ENCODE results near the gene PSKH1. TPM values are rescaled to one million over a fixed set of nuclear protein-coding genes. Genes with fewer than 3 reads are reported as not detected.

PSKH1 gene
- total RNA-seq, 1 donor from 2014 or later = 21.6 TPM

- Histone ChIP-seq H3K36me3 (ENCODE audit: control insufficient read depth, insufficient read depth, low read length) (no peaks in the 10 kb centered on the region), H3K4me3 (ENCODE audit: low read depth, low read length) (no peak overlapping the region), H3K27me3 (ENCODE audit: control insufficient read depth, insufficient read depth, low read length) (no peaks in the 10 kb centered on the region)
- TF ChIP-seq, protein P1, sequence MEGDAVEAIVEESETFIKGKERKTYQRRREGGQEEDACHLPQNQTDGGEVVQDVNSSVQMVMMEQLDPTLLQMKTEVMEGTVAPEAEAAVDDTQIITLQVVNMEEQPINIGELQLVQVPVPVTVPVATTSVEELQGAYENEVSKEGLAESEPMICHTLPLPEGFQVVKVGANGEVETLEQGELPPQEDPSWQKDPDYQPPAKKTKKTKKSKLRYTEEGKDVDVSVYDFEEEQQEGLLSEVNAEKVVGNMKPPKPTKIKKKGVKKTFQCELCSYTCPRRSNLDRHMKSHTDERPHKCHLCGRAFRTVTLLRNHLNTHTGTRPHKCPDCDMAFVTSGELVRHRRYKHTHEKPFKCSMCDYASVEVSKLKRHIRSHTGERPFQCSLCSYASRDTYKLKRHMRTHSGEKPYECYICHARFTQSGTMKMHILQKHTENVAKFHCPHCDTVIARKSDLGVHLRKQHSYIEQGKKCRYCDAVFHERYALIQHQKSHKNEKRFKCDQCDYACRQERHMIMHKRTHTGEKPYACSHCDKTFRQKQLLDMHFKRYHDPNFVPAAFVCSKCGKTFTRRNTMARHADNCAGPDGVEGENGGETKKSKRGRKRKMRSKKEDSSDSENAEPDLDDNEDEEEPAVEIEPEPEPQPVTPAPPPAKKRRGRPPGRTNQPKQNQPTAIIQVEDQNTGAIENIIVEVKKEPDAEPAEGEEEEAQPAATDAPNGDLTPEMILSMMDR (IDR thresholded peaks at IDR 0.05; ENCODE audit: insufficient read depth, low read length, poor library complexity, severe bottlenecking) = no peak
- DNase-seq (ENCODE audit: low read depth) = no peak
Observed at GRCh38 chr16:67962135-67962534, 69.1 kb downstream of the PSKH1 start.

- H3K27me3 ChIP-seq (ENCODE audit: control insufficient read depth, insufficient read depth, low read length) = no peaks in the 10 kb centered on the region
- no peaks in the 10 kb centered on the region for H3K36me3 ChIP-seq (ENCODE audit: control insufficient read depth, insufficient read depth, low read length)
- no peak overlapping the region for H3K4me3 ChIP-seq (ENCODE audit: low read depth, low read length)
- TF ChIP-seq, protein P1 (IDR thresholded peaks at IDR 0.05; ENCODE audit: insufficient read depth, low read length, poor library complexity, severe bottlenecking) = no peak
- DNase-seq (ENCODE audit: low read depth) = no peak
Observed at GRCh38 chr16:67963292-67963661, 70.2 kb downstream of the PSKH1 start.

DNA sequence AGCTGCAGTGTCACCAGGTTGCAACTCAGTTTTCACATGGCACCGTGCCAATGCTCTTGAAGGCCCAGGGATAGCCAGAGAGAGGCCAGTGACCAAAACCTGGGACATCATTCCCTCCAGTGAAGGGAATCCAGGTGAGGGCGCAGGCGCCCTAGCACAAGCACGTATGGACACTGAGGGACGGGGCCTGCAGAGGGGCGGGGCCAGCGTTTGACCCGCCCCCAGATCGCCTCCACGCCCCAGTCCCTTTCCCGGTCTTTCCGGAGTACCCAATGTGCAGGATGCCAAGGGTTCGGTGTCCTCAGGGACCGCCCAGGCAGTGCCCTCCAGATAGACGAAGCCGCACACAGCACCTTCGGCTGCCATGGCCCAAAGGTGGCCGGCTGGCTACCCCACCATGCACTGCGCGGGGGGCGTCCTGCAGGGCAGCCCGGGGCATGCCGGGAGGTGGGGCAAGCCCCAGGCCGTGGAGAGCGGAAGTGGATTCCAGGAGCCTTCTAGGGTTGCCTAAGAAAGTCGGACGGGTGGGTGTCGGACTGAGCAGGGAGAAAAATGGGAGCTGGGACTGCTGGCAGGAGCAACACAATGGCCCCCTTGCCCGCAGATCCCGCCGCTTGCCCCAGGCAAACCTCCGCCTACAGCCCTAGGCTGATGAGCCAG, 70.7 kb downstream of the PSKH1 start:
- TF ChIP-seq, protein P1 (IDR thresholded peaks at IDR 0.05; ENCODE audit: insufficient read depth, low read length, poor library complexity, severe bottlenecking) = no peak
- H3K27me3 ChIP-seq (ENCODE audit: control insufficient read depth, insufficient read depth, low read length) = no peaks in the 10 kb centered on the region
- DNase-seq (ENCODE audit: low read depth) = no peak
- no peak overlapping the region for H3K4me3 ChIP-seq (ENCODE audit: low read depth, low read length)
- no peaks in the 10 kb centered on the region for H3K36me3 ChIP-seq (ENCODE audit: control insufficient read depth, insufficient read depth, low read length)

- no peaks in the 10 kb centered on the region for H3K27me3 ChIP-seq (ENCODE audit: control insufficient read depth, insufficient read depth, low read length)
- H3K36me3 ChIP-seq (ENCODE audit: control insufficient read depth, insufficient read depth, low read length) = no peaks in the 10 kb centered on the region
- H3K4me3 ChIP-seq (ENCODE audit: low read depth, low read length) = no peak overlapping the region
- TF ChIP-seq, protein P1 (IDR thresholded peaks at IDR 0.05; ENCODE audit: insufficient read depth, low read length, poor library complexity, severe bottlenecking) = no peak
- no peak for DNase-seq (ENCODE audit: low read depth)
Observed at GRCh38 chr16:67964477-67965131, 71.5 kb downstream of the PSKH1 start.

DNA sequence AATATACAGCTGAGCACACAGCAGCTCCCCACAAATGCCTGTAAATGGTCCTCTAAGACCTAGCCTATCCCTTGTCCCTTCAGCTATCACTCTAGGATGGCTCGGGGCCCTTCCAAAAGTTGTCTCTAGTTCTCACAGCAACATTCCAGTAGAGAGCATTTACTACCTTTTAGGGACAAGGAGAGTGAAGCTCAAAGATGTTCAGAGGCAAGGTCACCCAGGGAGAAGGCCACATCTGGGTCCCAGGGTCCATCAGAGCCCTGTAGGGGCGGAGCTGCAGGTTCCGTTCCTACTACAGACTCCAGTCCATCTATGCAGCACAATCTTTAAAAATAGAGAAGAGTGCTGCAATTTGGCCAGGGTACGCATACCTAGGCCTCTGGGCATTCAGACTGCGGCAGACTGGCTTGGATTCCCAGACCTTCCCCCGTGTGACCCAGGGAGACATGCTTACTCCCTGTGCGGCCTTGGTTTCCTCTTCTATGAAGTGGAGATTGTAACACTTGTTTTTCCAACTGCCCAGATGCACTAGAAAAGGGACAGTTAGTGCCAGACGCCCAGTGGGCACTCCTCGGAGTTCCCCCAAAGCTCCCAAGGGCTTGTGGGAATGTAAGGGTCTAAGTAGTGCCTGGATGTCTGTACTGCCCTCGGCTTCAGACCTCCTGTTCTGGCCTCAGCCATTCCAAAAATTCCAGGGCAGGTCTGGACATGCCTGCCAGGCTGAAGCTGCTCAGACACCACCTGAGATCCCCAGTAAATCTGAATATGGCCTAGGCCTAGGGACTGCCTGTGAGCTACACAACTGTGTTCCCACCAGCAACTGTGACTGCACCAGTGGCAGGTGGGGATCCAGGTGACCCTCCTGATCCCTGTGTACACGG, 72.9 kb downstream of the PSKH1 start:
- H3K27me3 ChIP-seq (ENCODE audit: control insufficient read depth, insufficient read depth, low read length) = no peaks in the 10 kb centered on the region
- DNase-seq (ENCODE audit: low read depth) = no peak
- TF ChIP-seq, protein P1 (IDR thresholded peaks at IDR 0.05; ENCODE audit: insufficient read depth, low read length, poor library complexity, severe bottlenecking) = no peak
- H3K36me3 ChIP-seq (ENCODE audit: control insufficient read depth, insufficient read depth, low read length) = no peaks in the 10 kb centered on the region
- no peak overlapping the region for H3K4me3 ChIP-seq (ENCODE audit: low read depth, low read length)
